ENCODE results near the gene SYCE1L.

Gene SYCE1L

DNA sequence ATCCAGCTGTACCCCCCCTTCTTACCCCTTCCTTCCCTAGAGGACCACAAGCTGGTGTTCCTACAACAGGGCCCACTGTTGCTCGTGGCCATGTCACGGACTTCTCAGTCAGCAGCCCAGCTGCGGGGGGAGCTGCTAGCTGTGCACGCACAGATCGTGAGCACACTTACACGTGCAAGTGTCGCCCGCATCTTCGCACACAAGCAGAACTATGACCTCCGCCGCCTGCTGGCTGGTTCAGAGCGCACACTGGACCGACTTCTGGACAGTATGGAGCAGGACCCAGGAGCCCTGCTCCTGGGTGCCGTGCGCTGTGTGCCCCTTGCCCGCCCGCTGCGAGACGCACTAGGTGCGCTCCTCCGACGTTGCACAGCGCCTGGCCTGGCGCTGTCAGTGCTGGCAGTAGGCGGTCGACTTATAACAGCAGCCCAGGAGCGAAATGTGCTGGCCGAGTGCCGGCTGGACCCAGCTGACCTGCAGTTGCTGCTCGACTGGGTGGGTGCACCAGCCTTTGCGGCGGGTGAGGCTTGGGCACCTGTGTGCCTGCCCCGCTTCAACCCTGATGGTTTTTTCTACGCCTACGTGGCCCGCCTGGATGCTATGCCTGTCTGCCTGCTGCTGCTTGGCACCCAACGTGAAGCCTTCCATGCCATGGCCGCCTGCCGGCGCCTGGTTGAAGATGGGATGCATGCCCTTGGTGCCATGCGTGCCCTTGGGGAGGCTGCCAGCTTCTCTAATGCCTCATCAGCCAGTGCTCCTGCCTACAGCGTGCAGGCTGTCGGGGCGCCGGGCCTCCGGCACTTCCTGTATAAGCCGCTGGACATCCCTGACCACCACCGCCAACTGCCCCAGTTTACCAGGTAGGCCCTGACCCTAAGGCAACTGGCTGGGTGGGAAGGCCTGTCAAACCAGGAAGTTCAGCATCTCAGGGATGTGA lies 4.6 kb upstream of the SYCE1L start:
- TF ChIP-seq CTCF (conservative IDR thresholded peaks at IDR 0.05; ENCODE audit: low read length) (no peak), EZH2phosphoT487 (IDR thresholded peaks at IDR 0.05; ENCODE audit: borderline replicate concordance) (no peak)
- H2AFZ ChIP-seq (ENCODE audit: low read length) = no peak overlapping the region
- peaks cover 48% of the 10 kb centered on the region for H3K79me2 ChIP-seq (ENCODE audit: insufficient read depth, low read length)
- H3K9me2 ChIP-seq (replicated peaks; ENCODE audit: low read depth, low read length) = no peaks in the 10 kb centered on the region
- no peaks in the 10 kb centered on the region for H3K9me3 ChIP-seq (ENCODE audit: insufficient read depth, low read depth, low read length)
- peak overlapping the region; percentile 99 for H3K4me3 ChIP-seq (ENCODE audit: low read length, poor library complexity, severe bottlenecking)
- no peaks in the 10 kb centered on the region for H3K27me3 ChIP-seq (ENCODE audit: insufficient read depth, low read length, poor library complexity, severe bottlenecking)
- peaks cover 29% of the 10 kb centered on the region for H3K4me1 ChIP-seq (ENCODE audit: insufficient read depth, low read length, poor library complexity, severe bottlenecking)
- H3F3A ChIP-seq (ENCODE audit: low read depth) = no peaks in the 10 kb centered on the region
- H3K36me3 ChIP-seq (ENCODE audit: insufficient read depth, low read length) = peaks cover 41% of the 10 kb centered on the region; the same call in 1 of the 2 replicates
- peaks cover 38% of the 10 kb centered on the region for H4K20me1 ChIP-seq (ENCODE audit: insufficient read depth, low read length, poor library complexity, severe bottlenecking)
- peak overlapping the region; percentile 94 for H3K4me2 ChIP-seq (ENCODE audit: low read depth, low read length, poor library complexity, severe bottlenecking)
- H3K9ac ChIP-seq (ENCODE audit: low read depth, low read length, poor library complexity, severe bottlenecking) = no peak overlapping the region

- peaks cover 44% of the 10 kb centered on the region; the same call in 1 of the 2 replicates for H3K36me3 ChIP-seq (ENCODE audit: insufficient read depth, low read length)
- H2AFZ ChIP-seq (ENCODE audit: low read length) = no peak overlapping the region
- H3K27me3 ChIP-seq (ENCODE audit: insufficient read depth, low read length, poor library complexity, severe bottlenecking) = no peaks in the 10 kb centered on the region
- peak overlapping the region; percentile 94 for H3K4me2 ChIP-seq (ENCODE audit: low read depth, low read length, poor library complexity, severe bottlenecking)
- peak overlapping the region; percentile 6 for H3K4me3 ChIP-seq (ENCODE audit: low read length, poor library complexity, severe bottlenecking)
- H3K9me2 ChIP-seq (replicated peaks; ENCODE audit: low read depth, low read length) = no peaks in the 10 kb centered on the region
- H3K4me1 ChIP-seq (ENCODE audit: insufficient read depth, low read length, poor library complexity, severe bottlenecking) = peaks cover 29% of the 10 kb centered on the region
- TF ChIP-seq EZH2phosphoT487 (IDR thresholded peaks at IDR 0.05; ENCODE audit: borderline replicate concordance) (no peak), CTCF (conservative IDR thresholded peaks at IDR 0.05; ENCODE audit: low read length) (no peak)
- no peak overlapping the region for H3K9ac ChIP-seq (ENCODE audit: low read depth, low read length, poor library complexity, severe bottlenecking)
- no peaks in the 10 kb centered on the region for H3F3A ChIP-seq (ENCODE audit: low read depth)
- H4K20me1 ChIP-seq (ENCODE audit: insufficient read depth, low read length, poor library complexity, severe bottlenecking) = peaks cover 38% of the 10 kb centered on the region
- peaks cover 48% of the 10 kb centered on the region for H3K79me2 ChIP-seq (ENCODE audit: insufficient read depth, low read length)
- no peaks in the 10 kb centered on the region for H3K9me3 ChIP-seq (ENCODE audit: insufficient read depth, low read depth, low read length)
Measured at GRCh38 chr16:77195411-77195810, 3.8 kb upstream of the SYCE1L start.

GRCh38 chr16:77197747-77198146 lies 1.5 kb upstream of the SYCE1L start:
- no peak overlapping the region for H3K9ac ChIP-seq (ENCODE audit: low read depth, low read length, poor library complexity, severe bottlenecking)
- peaks cover 32% of the 10 kb centered on the region for H3K79me2 ChIP-seq (ENCODE audit: insufficient read depth, low read length)
- H3F3A ChIP-seq (ENCODE audit: low read depth) = no peaks in the 10 kb centered on the region
- H3K36me3 ChIP-seq (ENCODE audit: insufficient read depth, low read length) = peaks cover 48% of the 10 kb centered on the region; the same call in 1 of the 2 replicates
- TF ChIP-seq EZH2phosphoT487 (IDR thresholded peaks at IDR 0.05; ENCODE audit: borderline replicate concordance) = no peak
- no peak for TF ChIP-seq CTCF (conservative IDR thresholded peaks at IDR 0.05; ENCODE audit: low read length)
- H4K20me1 ChIP-seq (ENCODE audit: insufficient read depth, low read length, poor library complexity, severe bottlenecking) = peaks cover 23% of the 10 kb centered on the region
- H2AFZ ChIP-seq (ENCODE audit: low read length) = no peak overlapping the region
- no peaks in the 10 kb centered on the region for H3K27me3 ChIP-seq (ENCODE audit: insufficient read depth, low read length, poor library complexity, severe bottlenecking)
- H3K9me3 ChIP-seq (ENCODE audit: insufficient read depth, low read depth, low read length) = no peaks in the 10 kb centered on the region
- H3K4me2 ChIP-seq (ENCODE audit: low read depth, low read length, poor library complexity, severe bottlenecking) = no peak overlapping the region
- H3K4me3 ChIP-seq (ENCODE audit: low read length, poor library complexity, severe bottlenecking) = no peak overlapping the region
- H3K9me2 ChIP-seq (replicated peaks; ENCODE audit: low read depth, low read length) = no peaks in the 10 kb centered on the region
- H3K4me1 ChIP-seq (ENCODE audit: insufficient read depth, low read length, poor library complexity, severe bottlenecking) = peaks cover 16% of the 10 kb centered on the region

Measured in Loucy (cell line).